Activated T-helper 1 cell treated with Interleukin-2 at 50 U/mL for 16 hours (primary cell): ENCODE data around the gene BRPF1.
A peak's percentile ranks its signal among the peaks of the same experiment; 100 is the strongest.

Source experiments
- DNase-seq: peaks from one replicate; pipeline ENCODE4 v3.0.0-alpha.2; 2020; ENCODE audit warnings: low read depth

Gene BRPF1

GRCh38 chr3:9736831-9737230, 5.3 kb downstream of the BRPF1 start:
- no peak for DNase-seq

- DNase-seq = no peak
Observed at GRCh38 chr3:9739181-9739580, 7.6 kb downstream of the BRPF1 start.

- no peak for DNase-seq
Observed at GRCh38 chr3:9742560-9742959, 11.0 kb downstream of the BRPF1 start.

GRCh38 chr3:9743548-9743947, 12.0 kb downstream of the BRPF1 start:
- no peak for DNase-seq

GRCh38 chr3:9744162-9744561, 12.6 kb downstream of the BRPF1 start:
- DNase-seq = no peak

GRCh38 chr3:9745521-9745920, 14.0 kb downstream of the BRPF1 start:
- no peak for DNase-seq

- no peak for DNase-seq
Observed at GRCh38 chr3:9746330-9746729, 14.8 kb downstream of the BRPF1 start.

- DNase-seq = no peak
Observed at GRCh38 chr3:9747267-9747666, 15.7 kb downstream of the BRPF1 start.

- DNase-seq = no peak
Observed at GRCh38 chr3:9748031-9748430, 16.5 kb downstream of the BRPF1 start.

GRCh38 chr3:9749296-9749644, 17.7 kb downstream of the BRPF1 start:
- no peak for DNase-seq

- peak; percentile 88 for DNase-seq
Observed at GRCh38 chr3:9749645-9750555, 18.4 kb downstream of the BRPF1 start, which contains the start of gene OGG1. Gene OGG1, plus strand, starts transcription at chr3:9749952. Its CDS starts 335 bp downstream, at chr3:9750287.

GRCh38 chr3:9750556-9751411, 19.2 kb downstream of the BRPF1 start:
- no peak for DNase-seq

GRCh38 chr3:9754678-9755077, 23.1 kb downstream of the BRPF1 start:
- no peak for DNase-seq

GRCh38 chr3:9757427-9757826, 25.9 kb downstream of the BRPF1 start:
- no peak for DNase-seq

- DNase-seq = no peak
Observed at GRCh38 chr3:9760779-9761505, 29.4 kb downstream of the BRPF1 start.

- DNase-seq = no peak
Observed at GRCh38 chr3:9761919-9762318, 30.4 kb downstream of the BRPF1 start.

GRCh38 chr3:9762871-9763270, 31.3 kb downstream of the BRPF1 start:
- DNase-seq = no peak

- no peak for DNase-seq
Observed at GRCh38 chr3:9765865-9766264, 34.3 kb downstream of the BRPF1 start.

- DNase-seq = no peak
Observed at GRCh38 chr3:9767418-9767817, 35.9 kb downstream of the BRPF1 start.

- DNase-seq = no peak
Observed at GRCh38 chr3:9768141-9768775, 36.7 kb downstream of the BRPF1 start.

- DNase-seq = no peak
Observed at GRCh38 chr3:9769012-9769411, 37.5 kb downstream of the BRPF1 start.
